Raji (cell line): ENCODE results near the gene RMND5B.

Source experiments
- POLR2A ChIP-seq: IDR thresholded peaks from 2 replicates; pipeline ENCODE4 v1.6.1; 2011; ENCODE audit warnings: low read depth, low read length, control low read depth; ENCODE audit not compliant: insufficient read depth

The RMND5B gene

DNA sequence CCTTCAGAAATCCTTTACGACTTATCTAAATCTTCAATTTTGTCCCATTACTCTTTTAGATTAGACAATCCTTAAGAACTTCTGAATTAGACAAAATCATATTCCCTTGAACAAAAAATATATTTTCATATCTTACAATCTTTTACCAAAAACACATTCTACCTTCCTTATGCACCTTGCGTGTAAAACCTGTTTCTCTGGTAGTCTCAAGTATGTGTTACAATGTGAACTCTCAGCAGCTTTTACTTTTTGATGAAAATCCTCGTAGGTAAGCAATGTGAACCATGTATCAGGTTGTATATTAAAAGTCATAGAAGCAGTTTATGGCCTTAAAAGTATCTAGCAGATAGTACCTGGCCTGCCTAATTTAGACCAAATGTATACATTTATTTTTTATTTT, 43.6 kb downstream of the RMND5B start:
- no peak for TF ChIP-seq POLR2A

DNA sequence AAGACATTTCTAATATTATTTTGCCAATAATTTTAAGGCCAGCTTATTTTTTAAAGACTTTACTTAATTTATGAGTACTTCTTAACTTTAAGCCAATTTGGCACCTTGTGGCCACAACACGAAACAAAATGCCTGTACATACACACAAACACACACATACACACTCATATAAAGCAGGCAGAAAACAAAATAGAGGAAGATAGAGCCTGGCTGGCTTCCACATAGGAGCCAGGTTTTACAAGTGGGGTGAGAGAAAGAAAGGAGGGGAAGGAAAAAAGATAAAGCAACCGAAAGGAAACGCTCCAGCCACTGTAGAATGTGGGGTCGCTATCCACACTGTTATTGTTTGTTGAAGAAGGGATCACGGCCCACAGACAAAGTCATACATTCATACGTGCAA, 46.0 kb downstream of the RMND5B start:
- TF ChIP-seq POLR2A, result no peak

DNA sequence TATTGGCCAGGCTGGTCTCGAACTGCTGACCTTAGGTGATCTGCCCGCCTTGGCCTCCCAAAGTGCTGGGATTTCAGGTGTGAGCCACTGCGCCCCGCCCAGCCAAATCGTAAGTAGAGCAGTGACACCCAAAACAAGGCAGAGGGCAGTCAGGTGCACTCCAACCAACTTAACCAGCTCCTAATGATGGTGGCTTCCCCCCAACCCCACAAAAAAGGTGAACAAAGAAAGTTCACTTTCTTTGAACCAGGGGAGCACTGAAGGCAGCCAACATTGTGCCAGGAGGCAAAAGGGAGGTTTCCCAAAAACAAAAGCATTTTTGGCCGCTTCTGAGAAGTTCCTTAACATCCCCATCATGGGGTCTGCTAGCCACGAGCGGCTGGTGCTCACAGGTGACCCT, 46.8 kb downstream of the RMND5B start:
- TF ChIP-seq POLR2A, result no peak

DNA sequence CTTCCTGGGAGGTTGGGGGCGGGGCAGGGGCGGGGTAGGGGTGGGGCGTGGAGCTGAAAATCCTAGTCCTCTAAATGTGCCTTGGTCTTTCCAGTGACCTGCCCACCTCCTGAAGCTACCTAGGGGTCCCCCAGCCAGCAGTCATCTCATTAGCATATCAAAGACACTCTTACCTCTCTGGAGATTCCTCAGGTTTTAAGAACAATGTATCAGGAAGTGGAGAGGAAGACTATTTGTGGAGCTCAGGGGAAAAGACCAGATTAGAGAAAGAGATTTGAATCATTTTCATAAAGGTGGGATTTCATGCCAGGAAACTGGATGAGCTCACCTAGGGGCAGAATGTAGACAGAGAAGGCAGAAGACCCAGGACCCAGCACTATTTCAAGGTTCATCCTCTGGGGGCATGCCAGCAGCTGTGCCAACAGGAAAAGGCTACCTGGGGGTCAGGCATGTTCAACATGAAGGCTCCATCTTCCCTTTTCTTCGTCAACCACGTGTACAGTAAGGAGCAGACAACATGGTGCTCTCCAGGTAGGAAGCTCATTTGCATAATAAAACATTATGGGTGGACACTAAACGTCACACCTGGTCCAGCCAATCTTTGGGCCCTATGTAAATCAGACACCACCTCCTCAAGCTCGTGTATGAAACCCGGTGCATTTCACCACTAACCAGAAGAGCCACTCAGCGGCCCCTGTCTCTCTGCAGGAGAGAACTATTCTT, 49.5 kb downstream of the RMND5B start:
- no peak for TF ChIP-seq POLR2A

DNA sequence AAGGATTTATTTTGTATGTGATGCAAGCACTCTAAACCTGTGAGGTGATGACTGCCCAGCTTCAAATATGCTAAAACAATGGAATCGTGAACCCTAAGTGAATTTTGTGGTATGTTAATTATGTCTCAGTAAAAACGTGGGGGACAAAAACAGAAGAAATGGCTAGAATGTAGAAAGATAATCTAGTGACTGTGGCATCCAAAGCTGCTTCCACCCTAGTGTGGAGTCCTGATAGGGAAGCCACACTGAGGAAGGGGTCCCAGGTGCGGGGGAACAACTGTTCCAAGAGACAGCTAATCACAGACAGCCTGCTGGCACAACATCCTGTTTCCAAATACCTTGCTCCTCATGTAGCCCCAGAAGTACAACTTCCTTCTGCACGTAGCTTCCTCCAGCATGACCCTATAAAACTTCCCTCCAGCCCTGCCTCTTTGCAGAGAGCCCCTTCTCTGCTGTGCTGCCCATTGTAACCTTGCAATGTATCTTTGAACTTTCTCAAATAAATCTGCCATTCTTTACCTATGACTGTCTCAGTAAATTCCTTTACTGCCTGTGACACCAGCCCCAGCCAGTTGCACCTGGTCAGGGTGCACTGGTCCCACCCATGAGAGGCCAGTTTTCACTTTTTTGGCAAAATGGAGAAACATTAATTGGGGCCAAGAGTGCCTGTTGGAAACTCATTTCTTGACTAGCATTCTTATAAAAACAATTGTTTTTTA, 51.5 kb downstream of the RMND5B start:
- TF ChIP-seq POLR2A, result no peak

DNA sequence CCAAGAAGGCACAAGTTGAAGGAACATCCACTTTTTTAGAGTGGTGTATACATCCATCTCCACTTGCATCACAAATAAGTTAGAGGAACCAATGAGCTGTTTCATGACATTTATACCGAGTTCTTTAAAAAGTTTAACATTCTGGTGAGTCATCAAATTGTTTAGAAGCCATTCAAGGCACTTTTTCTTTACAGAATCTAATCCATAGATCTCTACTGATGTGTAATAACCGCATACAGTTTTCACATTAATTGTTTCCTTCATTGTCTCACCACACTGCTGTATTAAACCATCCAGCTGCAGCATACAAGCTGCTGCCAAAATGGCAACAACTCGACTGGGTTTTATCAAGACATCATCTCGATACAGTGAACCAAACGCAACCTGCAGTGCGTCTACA, 55.6 kb downstream of the RMND5B start:
- TF ChIP-seq POLR2A, result no peak

DNA sequence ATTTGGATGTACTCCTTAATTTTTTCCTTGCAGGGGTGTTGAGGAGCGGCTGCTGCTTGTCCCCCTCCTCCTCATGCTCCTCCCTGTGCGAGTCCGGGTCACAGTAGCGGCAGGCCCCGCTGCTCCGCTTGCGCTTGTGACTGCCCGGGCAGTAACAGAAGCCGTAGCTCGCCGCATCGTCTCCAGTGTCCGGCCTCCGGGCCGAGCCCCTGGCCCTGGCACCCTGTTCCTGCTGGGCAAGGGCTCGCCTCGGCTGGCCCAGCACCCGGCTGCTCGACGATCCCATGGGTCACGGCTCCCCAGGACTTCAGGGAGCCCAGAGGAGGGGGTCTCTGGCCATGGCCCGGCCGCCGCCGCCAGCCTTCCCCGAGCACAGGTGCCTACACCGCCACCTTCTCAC, 56.2 kb downstream of the RMND5B start, which contains the start of gene GMCL2:
GMCL2 (minus strand) TSS at position 358 of the 400 bp plus-strand sequence; CDS start at position 286, 72 bp downstream.
- TF ChIP-seq POLR2A, result no peak

DNA sequence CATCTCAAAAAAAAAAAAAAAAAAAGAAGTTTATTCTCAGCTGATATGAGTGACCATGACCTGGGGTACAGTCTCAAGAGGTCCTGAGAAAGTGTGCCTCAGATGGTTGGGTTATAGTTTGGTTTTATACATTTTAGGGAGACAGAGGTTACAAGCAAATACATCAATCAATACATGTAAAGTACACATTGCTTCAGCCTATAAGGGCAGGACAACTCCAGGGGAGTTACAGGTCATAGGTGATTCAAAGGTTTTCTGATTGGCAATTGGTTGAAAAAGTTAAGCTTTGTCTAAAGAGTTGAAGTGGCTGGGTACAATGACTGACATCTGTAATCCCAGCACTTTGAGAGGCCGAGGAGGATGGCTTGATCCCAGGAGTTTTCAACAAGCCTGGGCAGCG, 58.6 kb downstream of the RMND5B start:
- TF ChIP-seq POLR2A, result no peak

DNA sequence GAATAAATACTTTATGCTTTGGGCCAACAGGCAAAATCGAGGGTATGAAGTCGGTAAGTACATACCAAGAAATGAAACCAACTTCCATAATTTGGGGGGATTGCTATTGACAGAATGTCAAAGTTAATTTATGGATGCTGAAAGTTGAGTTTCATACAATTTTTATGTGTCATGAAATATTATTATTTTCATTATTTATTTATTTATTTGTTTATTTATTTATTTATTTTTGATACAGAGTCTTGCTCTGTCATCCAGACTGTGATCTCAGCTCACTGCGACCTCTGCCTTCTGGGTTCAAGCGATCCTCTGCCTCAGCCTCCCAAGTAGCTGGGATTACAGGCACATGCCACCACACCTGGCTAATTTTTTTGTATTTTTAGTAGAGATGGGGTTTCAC, 60.8 kb downstream of the RMND5B start:
- no peak for TF ChIP-seq POLR2A

DNA sequence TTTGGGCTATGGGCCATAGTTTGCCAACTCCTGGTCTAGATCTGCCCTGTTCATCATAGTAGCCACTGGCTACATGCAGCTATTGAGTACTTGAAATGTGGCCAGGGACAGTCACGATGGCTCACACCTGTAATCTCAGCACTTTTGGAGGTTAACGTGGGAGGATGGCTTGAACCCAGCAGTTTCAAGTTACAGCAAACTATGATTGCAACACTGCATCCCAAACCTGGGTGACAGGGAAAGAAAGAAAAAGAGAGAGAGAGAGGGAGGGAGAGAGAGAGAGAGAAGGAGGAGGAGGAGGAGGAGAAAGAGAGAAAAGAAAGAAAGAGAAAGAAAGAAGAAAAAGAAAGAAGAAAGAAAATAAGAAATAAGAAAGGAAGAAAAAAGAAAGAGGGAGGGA, 61.4 kb downstream of the RMND5B start:
- no peak for TF ChIP-seq POLR2A

DNA sequence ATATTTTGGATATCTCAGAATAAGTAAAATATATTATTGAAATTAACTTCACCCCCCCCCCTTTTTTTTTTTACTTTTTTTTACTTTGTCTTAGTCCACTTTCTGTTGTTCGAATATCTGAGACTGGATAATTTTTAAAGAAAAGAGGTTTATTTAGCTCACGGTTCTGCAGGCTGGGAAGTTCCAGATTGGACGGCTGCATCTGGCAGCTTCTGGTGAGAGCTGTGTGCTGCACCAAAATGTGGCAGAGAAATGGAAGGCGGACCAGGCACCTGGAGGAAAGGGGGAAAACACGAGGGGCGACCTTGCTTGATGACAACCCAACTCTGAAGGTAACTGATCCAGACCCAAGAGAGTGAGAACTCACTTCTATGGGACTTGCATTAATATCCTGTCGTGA, 62.0 kb downstream of the RMND5B start:
- TF ChIP-seq POLR2A, result no peak

DNA sequence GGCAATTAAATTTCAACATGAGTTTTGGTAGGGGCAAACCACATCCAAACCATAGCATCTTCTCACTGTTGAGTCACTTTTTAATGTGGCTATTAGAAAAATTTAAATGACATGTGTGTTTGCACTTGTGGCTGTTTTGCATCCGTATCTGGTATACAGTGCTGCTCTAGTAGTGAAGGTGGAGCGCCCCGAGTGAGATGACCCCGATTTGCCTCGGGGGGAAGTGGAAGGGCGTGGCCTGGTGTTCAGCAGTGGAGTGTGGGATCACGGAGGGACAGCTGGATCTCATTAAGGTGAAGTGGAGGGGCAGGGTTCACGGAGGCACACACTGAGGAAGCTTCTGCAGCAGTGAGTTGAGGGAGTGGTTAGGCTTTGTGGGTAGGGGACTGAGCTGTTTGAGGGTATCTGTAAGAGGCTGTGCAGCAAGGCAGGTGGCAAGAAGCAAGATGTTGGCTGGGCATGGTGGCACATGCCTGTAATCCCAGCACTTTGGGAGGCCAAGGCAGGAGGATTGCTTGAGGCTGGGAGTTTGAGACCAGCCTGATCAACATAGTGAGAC, 62.5 kb downstream of the RMND5B start:
- TF ChIP-seq POLR2A, result no peak

DNA sequence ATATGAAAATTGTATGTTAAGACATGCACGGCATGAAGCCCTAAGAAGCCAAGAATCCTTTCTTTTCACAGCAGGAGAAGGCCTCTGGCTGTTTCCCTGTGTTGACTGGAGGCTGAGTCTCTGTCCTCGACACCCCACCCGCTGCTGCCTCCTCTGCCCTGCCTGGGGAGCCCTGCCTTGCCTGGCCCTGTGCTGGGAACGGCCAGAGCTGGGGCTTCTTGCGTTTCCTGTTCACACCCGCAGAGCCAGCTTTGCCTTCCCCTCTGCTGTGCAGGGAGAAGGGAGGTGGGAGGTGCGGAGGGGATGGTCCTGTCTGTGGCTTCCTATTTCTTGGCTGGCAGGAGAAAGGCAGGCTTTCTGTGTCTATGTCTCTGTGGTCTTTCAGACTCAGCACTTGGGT, 63.2 kb downstream of the RMND5B start:
- no peak for TF ChIP-seq POLR2A

DNA sequence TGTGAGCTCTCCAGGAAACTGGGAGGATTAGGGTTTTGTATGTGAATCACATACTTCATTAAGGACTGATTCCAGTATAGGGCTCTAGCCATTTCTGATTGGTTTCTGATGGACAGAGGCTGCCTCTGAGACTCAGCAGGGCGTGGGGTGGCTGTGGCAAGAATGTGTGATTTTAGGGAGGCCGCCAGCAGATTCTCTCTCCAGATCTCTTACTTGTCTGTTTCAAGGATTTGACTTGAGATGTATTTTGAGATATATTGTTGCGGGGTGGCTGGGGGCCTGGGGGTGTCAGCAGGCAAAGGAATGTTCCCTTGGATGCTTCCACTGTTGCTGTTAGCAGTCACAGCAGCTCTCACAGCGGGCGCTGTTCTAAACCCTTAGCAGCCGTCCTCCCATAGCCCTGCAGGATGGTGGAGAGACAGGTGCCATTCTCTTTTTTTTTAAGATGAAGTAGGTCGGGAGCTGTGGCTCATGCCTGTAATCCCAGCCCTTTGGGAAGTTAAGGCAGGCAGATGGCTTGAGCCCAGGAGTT, 65.5 kb downstream of the RMND5B start:
- TF ChIP-seq POLR2A, result no peak

DNA sequence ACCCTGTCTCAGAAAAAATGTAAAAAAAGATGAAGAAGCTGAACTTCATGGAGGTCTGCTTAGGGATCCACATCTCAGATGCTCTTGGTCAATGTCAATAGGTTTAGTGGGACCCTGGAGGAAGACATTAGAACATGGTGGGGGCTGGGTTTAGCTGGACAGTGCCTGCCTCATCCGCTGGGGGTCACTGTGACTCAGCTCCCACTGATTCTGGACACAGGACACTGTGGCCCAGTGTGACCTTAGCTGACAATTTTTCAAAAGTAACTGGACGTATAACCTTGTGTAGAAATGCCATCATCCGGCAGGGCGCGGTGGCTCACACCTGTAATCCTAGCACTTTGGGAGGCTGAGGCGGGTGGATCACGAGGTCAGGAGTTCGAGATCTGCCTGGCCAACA, 66.2 kb downstream of the RMND5B start:
- no peak for TF ChIP-seq POLR2A

DNA sequence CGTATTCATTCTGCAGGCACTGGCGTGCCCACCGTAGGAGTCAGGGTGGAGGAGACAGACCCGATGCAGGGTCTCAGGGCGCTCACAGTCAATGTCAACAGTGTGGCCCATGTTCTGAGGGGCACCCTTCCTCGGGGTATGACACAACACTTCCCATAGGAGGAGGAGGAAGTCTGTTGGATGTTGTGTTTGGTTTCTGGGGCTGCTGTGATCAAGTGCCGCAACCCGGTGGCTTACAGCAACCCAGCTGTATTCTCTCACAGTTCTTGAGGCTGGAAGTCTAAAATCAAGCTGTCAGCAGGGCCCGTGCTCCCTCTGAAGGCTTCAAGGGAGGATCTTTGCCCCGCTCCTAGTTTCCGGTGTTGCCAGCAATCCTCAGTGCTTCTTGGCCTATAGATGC, 67.9 kb downstream of the RMND5B start:
- no peak for TF ChIP-seq POLR2A

DNA sequence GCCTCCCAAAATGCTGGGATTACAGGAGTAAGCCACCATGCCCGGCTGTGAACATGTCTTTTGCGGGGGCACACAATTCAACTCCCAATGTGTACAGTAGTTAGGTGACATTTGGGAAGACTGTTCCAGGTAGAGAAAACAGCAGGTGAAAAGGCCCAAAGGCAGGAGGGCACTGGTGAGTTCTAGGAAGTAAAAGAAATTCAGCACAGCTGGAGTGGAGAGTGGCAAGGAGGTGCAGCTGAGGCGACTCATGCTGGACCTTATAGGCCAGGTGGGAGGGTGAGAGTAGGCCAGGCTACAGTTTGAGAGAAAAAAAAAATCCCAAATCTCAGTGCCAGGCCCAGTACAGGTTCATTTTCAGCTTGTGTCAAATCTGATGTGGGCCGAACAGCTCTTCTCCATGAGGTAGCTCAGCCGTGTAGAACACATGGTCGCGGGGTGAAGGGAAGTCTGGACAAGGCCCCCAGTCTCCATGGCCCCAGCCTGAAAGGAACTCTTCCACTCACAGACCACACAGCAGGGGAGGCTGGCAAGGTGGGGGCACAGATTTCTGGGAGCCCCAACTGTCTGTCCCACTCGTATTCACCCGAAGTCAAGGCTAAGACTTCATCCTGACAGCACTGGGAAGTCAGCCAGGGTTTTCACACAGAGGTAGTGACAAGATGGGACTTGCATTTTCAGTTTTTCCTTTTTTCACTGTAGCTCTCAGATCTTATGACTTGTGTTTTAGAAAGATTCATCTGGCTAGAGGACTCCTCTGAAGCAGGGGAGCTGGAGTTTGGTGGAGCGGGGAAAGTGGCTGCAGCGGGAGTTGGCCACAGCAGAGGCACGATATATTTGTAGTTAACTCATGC, 69.0 kb downstream of the RMND5B start:
- no peak for TF ChIP-seq POLR2A
